IPS-15b (cell line): ENCODE results near the gene USP6.
"Not testable (repeated sequence)": the region's sequence is repeated elsewhere in the genome, so short reads cannot be mapped to it uniquely, and the experiment has no call there.

ENCODE experiments used
- H3K27me3 ChIP-seq: one replicate; pipeline ENCODE4 v1.6.1; 2013; ENCODE audit warnings: low read length; ENCODE audit not compliant: control insufficient read depth, insufficient read depth
- H3K36me3 ChIP-seq: one replicate; pipeline ENCODE4 v1.6.1; 2013; ENCODE audit warnings: low read length; ENCODE audit not compliant: control insufficient read depth, insufficient read depth
- H3K4me1 ChIP-seq: one replicate; pipeline ENCODE4 v1.6.1; 2013; ENCODE audit warnings: mild to moderate bottlenecking, low read length; ENCODE audit not compliant: control insufficient read depth, insufficient read depth
- H3K4me3 ChIP-seq: one replicate; pipeline ENCODE4 v1.5.1; 2013; ENCODE audit warnings: low read depth, low read length
- H3K9ac ChIP-seq: one replicate; pipeline ENCODE4 v1.6.1; 2013; ENCODE audit warnings: low read depth, mild to moderate bottlenecking, low read length
- H3K9me3 ChIP-seq: one replicate; pipeline ENCODE4 v1.6.1; 2013; ENCODE audit warnings: mild to moderate bottlenecking, low read length; ENCODE audit not compliant: control insufficient read depth, insufficient read depth

USP6 gene

DNA sequence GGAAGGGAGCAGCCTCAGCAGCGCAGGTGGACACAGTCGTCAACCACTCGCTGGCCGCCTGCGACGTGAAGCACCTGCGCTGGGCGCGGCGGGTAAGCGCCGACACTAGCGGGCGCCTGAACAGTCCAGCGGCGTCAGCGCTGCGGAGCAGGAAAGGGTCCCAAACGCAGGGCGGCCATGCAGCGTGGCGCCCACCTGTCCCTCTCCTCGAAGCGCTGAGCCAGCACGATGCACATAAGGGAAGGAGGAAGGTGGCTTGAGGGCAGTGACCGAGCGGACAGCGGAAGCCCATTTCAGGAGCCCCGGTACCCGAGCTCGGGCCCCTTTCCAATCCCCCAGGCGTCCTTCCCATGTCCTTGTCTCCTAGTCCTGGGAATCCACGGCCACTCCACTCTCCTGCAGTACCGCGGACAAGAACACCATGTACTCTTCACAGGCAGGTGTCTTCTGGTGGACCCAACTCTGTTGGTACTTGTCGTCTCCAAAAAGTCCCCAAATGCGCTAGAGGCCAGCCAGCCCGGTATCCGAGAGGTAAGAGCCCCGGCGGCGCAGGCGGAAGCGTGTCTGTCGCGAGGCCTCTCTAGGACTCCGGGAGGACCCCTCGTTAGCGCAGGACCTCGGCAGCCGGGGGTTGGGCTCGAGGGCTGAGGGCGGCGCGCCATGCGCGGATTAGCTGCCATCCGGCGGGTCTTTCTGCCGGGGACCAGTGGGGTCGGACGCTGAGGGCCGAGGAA lies 18.6 kb upstream of the USP6 start:
- H3K4me3 ChIP-seq = peak overlapping the region; percentile 62
- H3K27me3 ChIP-seq = peaks cover 4% of the 10 kb centered on the region
- H3K9ac ChIP-seq = peak overlapping the region; percentile 65
- peaks cover 24% of the 10 kb centered on the region for H3K9me3 ChIP-seq
- H3K4me1 ChIP-seq = no peaks in the 10 kb centered on the region
- peaks cover 3% of the 10 kb centered on the region for H3K36me3 ChIP-seq

DNA sequence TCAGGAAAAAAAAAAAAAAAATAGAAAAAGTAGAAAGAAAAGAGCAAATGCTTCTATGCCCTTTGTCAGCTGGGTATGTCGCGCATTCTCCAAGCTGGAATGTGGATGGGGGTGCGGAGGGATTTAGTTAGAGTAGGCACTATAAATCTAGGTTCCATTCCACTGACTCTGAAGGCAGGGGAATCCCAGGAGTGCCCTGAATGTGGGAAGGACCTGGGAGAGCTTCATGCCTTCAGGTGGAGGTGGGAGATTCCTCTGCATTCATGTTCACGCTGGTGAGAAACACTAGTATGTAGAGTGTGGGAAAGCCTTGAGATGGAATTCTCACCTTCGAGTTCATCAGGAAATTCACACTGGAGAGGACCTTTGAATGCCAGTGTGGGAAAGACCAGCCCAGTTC lies 16.6 kb upstream of the USP6 start:
- no peak overlapping the region for H3K9ac ChIP-seq
- peaks cover 5% of the 10 kb centered on the region for H3K9me3 ChIP-seq
- H3K4me1 ChIP-seq = no peaks in the 10 kb centered on the region
- H3K4me3 ChIP-seq = no peak overlapping the region
- H3K36me3 ChIP-seq = no peaks in the 10 kb centered on the region
- H3K27me3 ChIP-seq = peaks cover 4% of the 10 kb centered on the region

DNA sequence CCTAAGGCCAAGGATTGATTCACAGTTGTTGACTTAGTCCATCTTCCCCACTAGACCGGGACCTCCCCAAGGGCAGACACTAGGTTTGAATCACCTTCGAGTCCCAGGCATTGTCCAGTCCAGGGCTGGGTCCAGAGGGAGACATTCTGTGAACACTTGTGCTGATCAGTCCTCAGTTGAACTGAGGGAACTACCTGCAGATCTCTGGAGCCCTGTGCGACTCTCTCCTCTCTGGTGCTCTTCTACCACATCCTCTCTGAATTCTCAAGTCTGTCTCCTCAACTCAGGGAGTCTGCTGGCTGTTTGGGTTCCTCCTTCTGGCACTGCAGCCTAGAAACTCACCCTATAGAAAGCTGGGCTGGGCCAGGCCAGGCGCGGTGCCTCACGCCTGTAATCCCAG lies 15.0 kb upstream of the USP6 start:
- H3K4me1 ChIP-seq = no peaks in the 10 kb centered on the region
- no peak overlapping the region for H3K9ac ChIP-seq
- H3K27me3 ChIP-seq = peaks cover 4% of the 10 kb centered on the region
- no peak overlapping the region for H3K4me3 ChIP-seq
- peaks cover 6% of the 10 kb centered on the region for H3K36me3 ChIP-seq
- H3K9me3 ChIP-seq = no peaks in the 10 kb centered on the region

DNA sequence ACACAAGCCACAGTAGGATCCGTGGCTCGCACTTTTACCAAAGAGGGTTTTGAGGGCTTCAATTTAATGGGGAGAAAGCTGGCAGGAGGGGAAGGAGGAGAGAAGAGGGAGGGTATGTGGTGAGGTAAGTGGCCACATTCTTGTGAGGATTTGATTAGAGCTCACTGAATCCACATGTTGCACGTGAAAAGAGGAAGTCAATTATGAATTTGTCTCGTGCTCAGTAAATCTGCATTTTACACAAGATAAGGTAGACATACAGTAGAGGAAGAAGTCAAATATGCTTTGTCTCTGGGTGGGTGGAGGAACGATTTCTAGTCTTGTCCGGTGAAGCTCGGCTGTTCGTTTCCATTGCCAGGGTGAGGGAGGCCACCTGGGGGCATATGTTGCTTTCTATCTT lies 5.0 kb upstream of the USP6 start:
- H3K4me1 ChIP-seq = peaks cover 5% of the 10 kb centered on the region
- peaks cover 20% of the 10 kb centered on the region for H3K36me3 ChIP-seq
- no peaks in the 10 kb centered on the region for H3K9me3 ChIP-seq
- peak overlapping the region; percentile 90 for H3K9ac ChIP-seq
- H3K27me3 ChIP-seq = no peaks in the 10 kb centered on the region
- peak overlapping the region; percentile 93 for H3K4me3 ChIP-seq

DNA sequence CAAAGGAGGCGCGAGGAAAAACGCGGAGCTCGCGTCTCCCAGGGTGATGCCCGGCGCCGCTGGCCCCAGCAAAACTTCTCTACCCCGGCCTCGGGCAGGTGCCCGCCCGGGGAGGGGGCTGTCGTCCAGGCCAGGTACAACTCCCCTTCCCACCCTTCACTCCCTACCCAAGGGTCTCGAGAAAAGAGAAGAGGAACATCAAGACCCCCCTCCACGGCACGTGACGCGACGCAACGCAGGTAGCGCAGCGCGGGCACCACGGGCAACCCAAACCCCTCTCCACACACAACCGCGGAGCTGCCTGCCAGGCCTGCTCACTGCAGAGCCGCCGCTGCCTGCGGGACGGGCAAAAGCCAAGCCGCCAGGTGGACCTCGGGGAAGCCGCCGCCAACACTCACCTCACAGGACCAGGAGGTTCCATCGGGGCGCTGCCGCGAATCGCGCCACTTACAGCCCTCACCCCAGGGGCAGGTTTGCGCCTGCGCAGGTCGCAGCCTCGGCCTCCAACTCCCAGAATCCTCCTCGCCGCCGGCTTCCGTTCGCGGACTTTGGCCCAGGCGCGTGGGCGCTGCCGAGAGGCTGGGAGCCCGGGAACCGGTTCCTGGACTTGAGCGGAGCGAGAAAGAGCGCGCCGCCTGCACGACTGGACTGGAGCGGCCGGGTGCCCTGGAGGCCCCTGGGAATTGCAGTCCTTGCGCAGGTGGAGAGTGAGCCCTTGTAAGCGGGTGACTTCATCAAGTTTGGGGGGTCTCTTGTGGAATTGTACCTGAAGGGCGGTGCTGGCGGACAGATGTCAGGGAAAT lies 4.2 kb upstream of the USP6 start, which contains the start of gene ZNF232:
TSS of gene ZNF232 (minus strand) at position 477 of the 803 bp plus-strand sequence. CDS start at position 421, 56 bp downstream.
- H3K9ac ChIP-seq = peak within 1 kb of the TSS; percentile 90
- H3K4me1 ChIP-seq = peaks cover 5% of the 10 kb centered on the region
- peak within 1 kb of the TSS; percentile 93 for H3K4me3 ChIP-seq
- H3K9me3 ChIP-seq = no peaks in the 10 kb centered on the region
- H3K27me3 ChIP-seq = no peaks in the 10 kb centered on the region
- peaks cover 16% of the 10 kb centered on the region for H3K36me3 ChIP-seq

DNA sequence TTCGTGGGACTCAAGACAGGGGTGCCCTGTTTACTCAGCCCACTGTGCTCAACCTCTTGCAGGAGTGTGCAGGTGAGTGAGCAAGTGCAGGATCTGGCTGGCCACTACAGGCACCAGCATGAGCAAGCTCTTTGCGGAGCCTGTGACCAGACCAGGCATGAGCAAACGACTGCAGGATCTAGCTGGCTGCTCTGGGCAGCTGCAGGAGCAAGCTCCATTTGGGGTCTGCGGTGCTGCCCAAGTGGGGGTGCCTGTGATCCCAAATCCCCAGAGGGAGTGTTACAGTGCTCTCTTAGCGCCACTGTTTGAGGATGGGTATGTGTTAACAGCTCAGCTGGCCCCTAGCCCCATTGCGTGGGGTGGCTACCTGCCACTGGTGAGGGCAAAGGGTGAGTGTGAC lies 2.4 kb downstream of the USP6 start:
- no peak overlapping the region for H3K4me3 ChIP-seq

DNA sequence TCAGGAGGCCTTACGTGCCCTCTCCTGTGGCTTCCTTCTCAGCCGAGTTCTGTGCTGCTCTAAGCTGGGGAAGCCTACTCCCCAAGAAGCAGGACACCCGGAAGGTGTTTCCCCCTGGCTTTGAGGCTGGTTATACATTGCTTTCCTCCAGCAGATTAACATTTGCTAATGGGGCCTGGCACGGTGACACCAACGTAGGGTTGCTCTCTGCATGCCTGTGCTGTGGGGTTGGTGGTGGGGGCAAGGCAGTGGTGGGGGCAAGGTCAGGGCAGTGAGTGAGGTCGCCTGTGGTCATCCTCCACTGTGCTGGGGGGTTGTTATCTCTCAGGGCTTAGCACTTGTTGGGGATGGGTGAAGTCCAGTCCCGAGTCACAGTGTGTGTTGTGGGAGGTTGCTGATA lies 4.2 kb downstream of the USP6 start:
- Histone ChIP-seq H3K27me3 (peaks cover 20% of the 10 kb centered on the region), H3K4me1 (no peaks in the 10 kb centered on the region), H3K36me3 (no peaks in the 10 kb centered on the region), H3K9ac (no peak overlapping the region), H3K4me3 (no peak overlapping the region), H3K9me3 (no peaks in the 10 kb centered on the region)

More for the DNA sequence above, 2.4 kb downstream of the USP6 start:
- H3K27me3 ChIP-seq = peaks cover 13% of the 10 kb centered on the region
- H3K4me1 ChIP-seq = no peaks in the 10 kb centered on the region
- no peaks in the 10 kb centered on the region for H3K9me3 ChIP-seq
- no peaks in the 10 kb centered on the region for H3K36me3 ChIP-seq
- H3K9ac ChIP-seq = no peak overlapping the region

DNA sequence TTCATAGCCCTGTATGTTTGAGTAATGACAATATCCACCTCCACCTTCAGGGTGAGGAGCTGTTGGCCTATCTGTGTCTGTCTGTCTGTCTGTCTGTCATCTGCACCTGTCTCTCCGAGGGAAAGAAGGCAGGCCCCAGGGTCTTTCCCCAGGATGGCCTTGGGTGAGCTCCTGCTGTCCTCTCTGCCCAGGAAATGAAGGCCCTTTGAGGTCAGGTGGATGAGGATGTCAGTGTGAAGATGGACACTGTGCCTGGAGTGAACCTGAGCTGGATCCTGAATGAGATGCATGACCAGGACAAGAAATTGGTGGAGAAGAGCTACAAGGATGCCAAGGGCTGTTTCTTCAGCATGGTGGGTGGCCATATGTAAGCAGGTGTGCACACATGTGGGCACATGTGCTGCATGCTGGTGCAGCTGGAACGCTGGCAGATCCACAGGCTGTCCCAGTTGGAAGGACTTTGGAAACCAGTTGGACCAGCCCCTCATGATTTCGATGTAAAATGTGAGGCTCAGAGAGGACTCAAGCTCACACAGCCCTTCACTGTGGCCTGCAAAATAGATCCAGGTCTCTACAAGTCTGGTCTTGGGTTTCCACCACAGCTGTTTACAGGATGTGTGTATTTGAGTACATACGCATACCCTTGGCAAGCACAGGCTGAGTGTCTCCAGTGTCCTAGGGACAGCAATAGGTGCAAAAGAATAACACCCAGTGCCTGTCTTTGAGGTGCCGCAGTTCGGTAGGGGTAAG lies 4.8 kb downstream of the USP6 start:
- not testable (repeated sequence) for H3K4me1 ChIP-seq, H3K9me3 ChIP-seq, H3K4me3 ChIP-seq, H3K9ac ChIP-seq, H3K36me3 ChIP-seq
- H3K27me3 ChIP-seq = peaks cover 20% of the 10 kb centered on the region

DNA sequence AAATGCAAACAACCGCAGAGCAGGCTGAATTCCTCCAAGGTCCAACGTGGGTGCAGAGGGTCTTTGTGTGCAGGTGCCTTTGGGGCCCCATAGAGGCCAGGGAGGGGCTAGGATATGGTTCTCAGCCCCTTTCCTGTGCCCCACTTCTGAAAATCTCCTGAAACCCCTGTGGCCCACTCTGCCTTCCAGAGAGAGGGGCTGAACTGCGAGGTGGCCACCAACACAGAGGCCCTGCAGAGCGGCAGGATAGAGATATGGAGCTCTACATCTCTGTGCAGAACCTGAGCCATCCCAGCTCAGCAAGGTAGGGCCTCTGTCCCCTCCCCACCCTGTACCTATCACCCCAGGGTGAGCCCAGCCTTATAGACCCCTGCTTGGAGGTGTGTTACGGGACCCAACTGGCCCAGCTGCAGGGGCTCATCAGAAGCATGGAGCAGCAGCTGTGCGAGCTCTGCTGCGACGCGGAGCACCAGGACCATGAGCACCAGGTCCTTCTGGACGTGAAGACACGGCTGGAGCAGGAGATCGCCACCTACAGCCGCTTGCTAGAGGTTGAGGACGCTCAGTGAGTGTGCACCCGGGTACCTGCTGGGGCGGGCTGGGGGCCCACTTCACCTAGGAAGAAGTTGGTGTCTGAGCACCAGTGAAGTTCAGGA lies 5.5 kb downstream of the USP6 start:
- H3K36me3 ChIP-seq = no peaks in the 10 kb centered on the region
- H3K4me1 ChIP-seq = no peaks in the 10 kb centered on the region
- H3K4me3 ChIP-seq = no peak overlapping the region
- H3K9ac ChIP-seq = no peak overlapping the region
- H3K27me3 ChIP-seq = peaks cover 20% of the 10 kb centered on the region
- H3K9me3 ChIP-seq = no peaks in the 10 kb centered on the region

DNA sequence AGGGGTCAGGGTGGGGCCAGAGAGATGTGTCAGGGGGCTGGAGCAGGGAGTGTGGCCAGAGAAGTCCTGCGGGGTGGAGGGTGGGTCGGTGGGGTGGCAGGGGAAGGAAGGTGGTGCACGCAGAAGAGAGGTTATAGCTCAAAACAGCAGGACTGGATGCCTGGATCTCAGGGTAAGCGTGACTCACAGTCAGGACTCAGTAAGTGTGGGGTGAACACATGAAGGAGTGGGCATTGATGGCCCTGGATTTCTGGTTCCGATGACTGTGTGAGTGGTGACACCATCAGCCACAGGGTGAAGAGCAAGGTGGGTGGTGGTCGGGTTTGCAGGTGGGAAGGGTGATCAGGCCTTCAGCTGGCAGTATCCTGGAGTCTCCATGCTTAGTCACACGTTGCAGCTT lies 6.2 kb downstream of the USP6 start:
- Histone ChIP-seq H3K27me3 (peaks cover 20% of the 10 kb centered on the region), H3K4me3 (peak overlapping the region; percentile 58)
- not testable (repeated sequence) for H3K9ac ChIP-seq, H3K36me3 ChIP-seq, H3K4me1 ChIP-seq, H3K9me3 ChIP-seq

DNA sequence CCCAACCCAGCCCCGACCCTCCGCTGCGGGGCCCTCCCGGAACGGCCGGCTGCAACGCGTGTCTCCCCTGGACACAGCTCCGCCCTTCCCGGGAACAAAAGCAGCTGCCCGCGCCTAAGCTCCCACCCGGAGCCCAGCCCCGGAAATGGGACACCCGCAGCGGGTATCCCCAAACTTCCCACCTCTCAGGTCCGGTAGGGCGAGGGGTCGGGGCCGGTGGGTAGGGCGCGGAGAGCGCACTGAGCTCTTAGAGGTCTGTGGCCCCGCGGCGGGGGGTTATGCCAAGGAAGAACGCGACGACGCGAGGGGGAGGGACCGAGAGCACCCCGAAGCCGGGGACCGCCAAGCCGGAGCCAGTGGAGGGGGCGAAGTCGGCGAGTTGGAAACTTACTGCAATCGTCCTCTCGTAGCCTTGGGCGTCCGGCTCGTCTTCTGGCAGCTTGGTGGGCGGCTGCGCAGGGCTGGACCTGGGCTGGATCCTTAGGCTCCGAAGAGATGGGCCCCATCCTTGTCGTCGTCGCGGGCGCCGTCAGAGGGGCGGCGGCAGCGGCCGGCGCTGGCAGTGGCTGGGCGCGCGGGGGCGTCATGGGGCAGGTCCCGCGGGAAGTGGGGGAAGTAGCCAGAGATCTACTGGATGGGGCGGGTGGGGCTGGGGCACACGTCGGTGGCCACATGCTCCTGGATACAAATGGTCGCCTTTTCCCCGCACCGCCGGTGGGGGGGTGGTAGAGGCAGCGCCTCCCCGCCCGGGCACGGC lies 6.9 kb downstream of the USP6 start:
- H3K4me1 ChIP-seq = no peaks in the 10 kb centered on the region
- peak overlapping the region; percentile 58 for H3K4me3 ChIP-seq
- H3K9ac ChIP-seq = peak overlapping the region; percentile 65
- H3K9me3 ChIP-seq = no peaks in the 10 kb centered on the region
- H3K27me3 ChIP-seq = peaks cover 20% of the 10 kb centered on the region
- no peaks in the 10 kb centered on the region for H3K36me3 ChIP-seq
